GM12874 (cell line): Measurements from ENCODE around the gene KIAA2012.

Experiments
- TF ChIP-seq, protein P1 (sequence below): IDR thresholded peaks from 2 replicates; pipeline ENCODE4 v1.5.1; 2011; ENCODE audit warnings: low read depth, mild to moderate bottlenecking, control low read depth, low read length, moderate library complexity; ENCODE audit not compliant: insufficient read depth

Gene KIAA2012

GRCh38 chr2:202100176-202100575 lies 27.1 kb downstream of the KIAA2012 start:
- TF ChIP-seq, protein P1, sequence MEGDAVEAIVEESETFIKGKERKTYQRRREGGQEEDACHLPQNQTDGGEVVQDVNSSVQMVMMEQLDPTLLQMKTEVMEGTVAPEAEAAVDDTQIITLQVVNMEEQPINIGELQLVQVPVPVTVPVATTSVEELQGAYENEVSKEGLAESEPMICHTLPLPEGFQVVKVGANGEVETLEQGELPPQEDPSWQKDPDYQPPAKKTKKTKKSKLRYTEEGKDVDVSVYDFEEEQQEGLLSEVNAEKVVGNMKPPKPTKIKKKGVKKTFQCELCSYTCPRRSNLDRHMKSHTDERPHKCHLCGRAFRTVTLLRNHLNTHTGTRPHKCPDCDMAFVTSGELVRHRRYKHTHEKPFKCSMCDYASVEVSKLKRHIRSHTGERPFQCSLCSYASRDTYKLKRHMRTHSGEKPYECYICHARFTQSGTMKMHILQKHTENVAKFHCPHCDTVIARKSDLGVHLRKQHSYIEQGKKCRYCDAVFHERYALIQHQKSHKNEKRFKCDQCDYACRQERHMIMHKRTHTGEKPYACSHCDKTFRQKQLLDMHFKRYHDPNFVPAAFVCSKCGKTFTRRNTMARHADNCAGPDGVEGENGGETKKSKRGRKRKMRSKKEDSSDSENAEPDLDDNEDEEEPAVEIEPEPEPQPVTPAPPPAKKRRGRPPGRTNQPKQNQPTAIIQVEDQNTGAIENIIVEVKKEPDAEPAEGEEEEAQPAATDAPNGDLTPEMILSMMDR: no peak

DNA sequence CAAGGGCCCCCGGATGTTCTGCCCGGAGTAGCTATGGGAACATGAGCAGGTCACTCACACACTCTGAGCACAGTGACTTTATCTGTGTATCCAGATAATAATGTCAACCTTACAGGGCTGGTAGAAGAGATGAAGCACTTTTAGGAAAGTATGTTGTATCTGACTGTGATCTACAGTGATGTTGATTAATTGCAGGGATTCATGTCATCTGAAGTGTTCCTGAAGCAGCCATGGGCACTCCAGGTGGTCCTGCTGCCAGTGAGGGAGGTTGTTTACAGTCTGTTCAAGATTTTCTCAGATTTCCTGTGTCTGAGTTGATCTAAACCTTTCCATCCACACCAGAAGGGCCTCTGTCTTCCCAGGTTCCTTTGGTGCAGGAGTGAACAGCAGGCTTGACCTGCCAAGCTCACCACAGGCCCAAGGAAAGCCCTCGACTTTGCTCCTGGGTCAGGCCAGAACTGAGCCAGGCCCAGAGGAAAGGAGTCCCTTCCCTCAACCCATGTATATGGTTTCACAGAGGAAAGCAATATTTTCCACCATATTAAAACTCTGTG lies 28.0 kb downstream of the KIAA2012 start:
- TF ChIP-seq, protein P1: no peak

- TF ChIP-seq, protein P1: no peak
These were observed 29.5 kb downstream of the KIAA2012 start for GRCh38 chr2:202102425-202103000.

DNA sequence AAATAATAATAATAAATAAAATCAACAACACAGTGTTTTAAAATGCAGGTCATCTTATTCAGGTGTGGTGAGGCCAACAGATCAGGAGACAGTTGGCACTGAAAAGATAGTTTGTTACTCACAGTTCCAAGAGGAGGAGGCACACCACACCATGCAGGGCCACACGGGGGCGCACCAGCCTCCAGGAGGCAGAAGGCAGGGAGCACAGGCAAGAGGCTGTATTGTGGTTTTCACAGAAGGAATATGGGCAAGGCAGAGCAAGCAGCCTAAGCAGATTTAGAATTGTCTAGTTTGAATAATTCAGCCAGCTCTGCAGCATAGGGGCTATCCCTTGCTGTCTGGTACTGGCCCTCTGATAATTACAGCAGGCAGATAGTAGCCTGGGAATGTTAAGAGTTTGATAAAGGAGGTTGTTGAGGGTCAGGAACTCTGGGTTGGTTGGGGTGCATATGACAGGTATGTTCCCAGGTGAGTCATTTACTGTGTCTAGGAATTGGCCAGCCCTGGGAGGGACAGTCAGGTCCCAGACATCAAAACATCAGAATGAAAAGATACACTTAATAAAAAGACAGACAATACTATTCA lies 31.3 kb downstream of the KIAA2012 start:
- TF ChIP-seq, protein P1: peak; percentile 76

DNA sequence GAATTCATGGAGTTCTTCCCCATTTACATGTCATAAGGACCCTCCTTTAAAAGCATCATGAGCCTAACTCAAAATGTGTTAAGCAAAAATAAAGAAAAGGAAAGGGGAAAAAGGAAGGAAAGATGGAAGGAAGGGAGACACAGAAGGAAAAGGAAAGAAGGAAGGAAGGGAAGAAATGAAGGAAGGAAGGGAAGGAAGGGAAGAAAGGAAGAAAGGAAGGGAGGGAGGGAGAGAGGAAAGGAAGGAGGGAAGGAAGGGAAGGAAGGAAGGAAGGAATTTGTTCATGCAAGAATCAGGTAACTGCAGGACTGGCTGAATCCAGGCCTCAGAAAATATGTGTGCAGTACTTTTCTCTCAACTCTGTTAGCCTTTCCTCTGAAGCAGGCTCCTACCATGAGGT lies 32.0 kb downstream of the KIAA2012 start:
- TF ChIP-seq, protein P1: no peak

DNA sequence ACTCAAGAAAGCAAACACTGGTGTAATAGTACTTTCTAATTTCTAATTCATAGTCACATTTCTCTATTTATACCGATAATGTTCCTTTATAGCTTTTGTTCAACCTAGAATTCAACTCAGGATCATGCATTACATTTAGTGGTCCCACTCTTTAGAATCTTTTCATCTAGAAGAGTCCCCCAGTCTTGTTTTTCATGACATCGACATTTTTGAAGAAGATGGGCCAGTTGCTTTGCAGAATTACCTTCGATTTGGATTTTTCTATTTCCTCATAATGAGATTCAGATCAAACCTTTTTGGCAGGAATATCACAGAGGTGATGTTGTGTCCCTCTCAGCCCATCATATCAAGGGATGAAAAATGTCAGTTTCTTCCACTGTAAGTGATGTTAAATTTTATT lies 35.3 kb downstream of the KIAA2012 start:
- TF ChIP-seq, protein P1: no peak

DNA sequence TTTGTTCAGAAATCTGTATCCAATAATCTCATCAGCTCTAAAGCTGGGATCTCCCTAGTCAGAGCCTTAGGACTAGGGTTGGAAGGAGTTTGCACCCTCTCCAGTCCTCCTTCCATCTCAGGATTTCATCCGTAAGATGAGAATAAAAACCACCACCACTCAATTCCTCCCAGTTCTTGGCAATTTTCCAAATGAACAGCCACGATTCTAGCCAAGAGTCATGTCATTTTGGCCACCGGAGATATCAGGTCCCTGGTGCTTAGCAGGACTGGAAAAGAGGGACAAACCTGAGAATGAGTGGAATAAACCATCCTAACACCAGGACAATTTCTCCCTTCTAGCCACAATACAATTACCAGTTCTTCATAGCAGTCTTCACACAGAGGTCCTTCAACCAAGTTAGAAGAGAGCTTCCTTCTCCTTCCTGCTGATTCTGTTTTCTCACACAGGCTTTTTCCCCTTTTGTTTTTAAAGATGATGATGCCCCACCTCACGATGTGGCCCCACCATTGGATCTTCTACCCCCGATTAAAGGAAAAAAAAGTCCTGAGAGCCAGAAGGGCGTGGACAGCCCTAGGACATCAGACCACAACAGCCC lies 36.2 kb downstream of the KIAA2012 start:
- TF ChIP-seq, protein P1: no peak
